Measurements from ENCODE around the gene LCOR.
"Not testable (repeated sequence)": the region's sequence is repeated elsewhere in the genome, so short reads cannot be mapped to it uniquely, and the experiment has no call there.

The LCOR gene

DNA sequence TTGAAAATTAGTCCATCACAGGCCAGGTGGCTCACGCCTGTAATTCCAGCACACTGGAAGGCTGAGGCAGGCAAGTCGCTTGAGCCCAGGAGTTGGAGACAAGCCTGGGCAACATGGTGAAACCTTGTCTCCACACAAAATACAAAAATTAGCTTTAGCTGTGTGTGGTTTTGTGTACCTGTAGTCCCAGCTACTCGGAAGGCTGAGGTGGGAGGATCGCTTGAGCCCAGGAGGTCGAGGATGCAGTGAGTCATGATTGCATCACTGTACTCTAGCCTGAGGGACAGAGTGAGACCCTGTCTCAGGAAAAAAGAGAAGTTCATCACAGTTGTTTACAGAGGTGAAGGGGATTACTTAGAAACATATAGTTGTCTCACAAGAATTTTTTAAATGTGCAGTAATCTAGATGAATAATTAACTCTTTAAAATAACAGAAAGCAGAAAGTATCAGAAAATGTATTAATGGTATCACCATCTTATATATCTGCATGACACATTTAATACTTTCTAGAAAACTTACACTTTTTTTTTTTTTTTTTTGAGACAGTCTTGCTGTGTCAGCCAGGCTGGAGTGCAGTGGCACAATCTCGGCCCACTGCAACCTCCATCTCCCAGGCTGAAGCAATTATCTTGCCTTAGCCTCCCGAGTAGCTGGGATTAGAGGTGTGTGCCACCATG, 8.9 kb downstream of the LCOR start:
- no peak for DNase-seq

DNA sequence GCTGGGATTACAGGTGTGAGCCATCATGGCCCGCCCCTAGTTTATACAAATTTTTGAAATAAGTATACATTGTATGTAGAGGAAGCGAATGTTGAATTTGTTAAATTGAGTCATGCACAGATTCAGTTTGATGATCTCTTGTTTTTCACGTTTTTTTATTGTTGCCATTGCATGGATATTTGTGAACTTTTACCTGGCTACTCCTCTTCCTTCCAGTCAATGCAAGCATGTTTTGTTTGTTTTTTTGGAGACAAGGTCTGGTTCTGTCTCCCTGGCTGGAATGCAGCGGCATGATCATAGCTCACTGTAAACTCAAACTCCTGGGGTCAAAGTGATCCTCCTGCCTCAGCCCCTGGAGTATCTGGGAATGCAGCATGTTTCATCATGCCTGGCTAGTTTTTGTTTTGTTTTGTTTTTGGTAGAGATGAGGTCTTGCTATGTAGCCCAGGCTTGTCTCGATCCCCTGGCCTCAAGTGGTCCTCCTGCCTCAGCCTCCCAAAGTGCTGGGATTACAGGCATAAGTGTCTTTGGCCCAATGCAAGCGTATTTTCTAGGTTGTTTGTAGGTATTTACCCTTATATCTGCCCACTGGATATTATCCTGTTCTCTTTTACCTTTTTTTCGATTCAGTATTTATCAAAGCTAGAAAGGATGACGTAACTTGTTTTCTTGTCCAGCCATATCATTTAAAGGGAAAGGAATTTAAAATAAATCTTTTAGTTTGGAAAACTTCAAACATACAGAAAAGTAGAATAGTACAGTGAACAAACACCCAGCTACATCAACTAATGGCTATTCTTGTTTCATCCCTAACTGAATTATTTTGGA, 11.0 kb downstream of the LCOR start:
- DNase-seq: no peak

DNA sequence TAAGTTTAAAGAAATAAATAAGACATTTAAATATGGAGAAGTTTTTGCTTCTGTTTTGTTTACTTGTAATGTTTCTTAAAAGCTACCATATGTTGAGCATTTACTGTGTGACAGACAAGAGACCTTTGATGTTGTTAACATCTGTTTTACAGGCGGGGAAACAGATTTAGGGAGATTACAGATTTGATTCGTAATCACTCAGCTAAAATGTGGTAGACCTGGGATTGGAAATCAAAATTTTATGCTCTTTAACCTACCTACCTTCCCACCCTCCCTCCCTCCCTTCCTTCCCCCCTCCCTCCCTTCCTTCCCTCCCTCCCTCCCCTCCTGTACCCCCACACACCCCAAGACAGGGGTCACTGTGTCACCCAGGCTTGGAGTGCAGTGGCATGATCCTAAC, 11.7 kb downstream of the LCOR start:
- no peak for DNase-seq

DNA sequence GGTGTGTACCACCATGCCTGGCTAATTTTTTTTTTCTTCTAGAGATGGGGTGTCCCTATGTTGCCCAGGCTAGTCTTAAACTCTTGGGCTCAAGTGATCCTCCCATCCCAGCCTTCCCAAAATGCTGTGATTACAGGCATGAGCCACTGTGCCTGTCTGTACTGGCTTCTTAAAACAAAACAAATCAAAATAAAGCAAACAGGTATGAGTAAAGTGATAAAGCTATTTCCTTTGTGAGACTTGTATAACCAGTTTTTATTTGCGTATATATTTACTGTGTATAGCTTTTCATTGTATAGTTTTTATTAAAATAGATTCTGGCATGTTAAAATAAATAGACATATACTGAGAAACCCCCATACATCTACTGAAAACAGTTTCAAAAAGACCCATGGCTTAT, 14.3 kb downstream of the LCOR start:
- DNase-seq: no peak

DNA sequence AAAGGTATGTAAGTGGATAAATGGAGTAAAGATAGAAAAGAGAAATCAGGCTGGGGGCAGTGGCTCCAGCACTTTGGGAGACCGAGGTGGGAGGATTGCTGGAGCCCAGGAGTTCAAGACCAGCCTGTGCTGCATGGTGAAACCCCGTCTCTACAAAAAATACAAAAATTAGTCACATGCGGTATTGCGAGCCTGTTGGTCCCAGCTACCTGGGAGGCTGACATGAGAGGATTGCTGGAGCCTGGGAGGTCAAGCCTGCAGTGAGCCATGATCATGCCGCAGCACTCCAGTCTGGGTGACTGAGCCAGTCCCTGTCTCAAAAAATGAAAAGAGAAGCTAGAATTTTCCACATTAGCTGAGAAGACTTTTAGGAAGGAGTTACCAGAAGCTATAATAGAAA, 14.8 kb downstream of the LCOR start:
- DNase-seq: no peak

DNA sequence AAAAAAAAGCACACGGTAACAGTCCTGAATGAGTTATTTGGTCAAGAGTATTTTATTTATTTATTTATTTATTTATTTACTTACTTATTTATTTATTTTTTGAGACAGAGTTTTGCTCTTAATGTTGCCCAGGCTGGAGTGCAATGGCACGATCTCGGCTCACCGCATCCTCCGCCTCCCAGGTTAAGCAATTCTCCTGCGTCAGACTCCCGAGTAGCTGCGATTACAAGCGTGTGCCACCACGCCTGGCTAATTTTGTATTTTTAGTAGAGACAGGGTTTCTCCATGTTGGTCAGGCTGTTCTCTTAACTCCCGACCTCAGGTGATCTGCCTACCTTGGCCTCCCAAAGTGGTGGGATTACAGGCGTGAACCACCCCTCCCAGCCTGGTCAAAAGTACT, 15.3 kb downstream of the LCOR start:
- DNase-seq: not testable (repeated sequence)

DNA sequence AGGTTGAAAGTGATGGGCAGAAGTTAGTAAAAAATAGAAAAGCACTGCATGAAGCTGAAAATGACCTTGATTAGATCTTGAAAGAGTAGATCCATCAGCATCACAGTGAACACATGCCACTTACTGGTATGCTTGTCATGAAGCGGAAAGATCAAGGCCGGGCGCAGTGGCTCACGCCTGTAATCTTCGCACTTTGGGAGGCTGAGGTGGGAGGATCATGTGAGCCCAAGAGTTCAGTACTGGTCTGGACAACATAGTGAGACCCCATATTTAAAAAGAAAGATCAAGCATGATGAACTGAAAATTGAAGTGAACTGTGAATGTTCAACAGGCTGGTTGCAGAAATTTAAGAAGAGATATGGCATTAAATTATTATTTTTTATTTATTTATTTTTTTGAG, 18.0 kb downstream of the LCOR start:
- DNase-seq: no peak

DNA sequence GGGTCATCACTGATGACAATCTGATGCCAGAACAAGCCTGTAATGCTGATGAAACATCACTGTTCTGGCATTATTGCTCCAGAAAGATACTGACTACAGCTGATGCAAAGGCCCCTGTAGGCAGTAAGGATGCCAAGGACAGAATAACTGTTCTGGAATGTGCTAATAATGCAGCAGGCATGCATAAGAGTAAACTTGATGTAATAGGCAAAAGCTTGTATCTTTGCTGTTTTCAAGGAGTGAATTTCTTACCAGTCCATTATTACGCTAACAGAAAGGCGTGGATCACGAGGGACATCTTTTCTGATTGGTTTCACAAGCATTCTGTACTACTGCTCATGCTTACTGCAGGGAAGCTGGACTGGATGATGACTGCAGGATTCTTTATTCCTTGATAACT, 18.7 kb downstream of the LCOR start:
- no peak for DNase-seq

DNA sequence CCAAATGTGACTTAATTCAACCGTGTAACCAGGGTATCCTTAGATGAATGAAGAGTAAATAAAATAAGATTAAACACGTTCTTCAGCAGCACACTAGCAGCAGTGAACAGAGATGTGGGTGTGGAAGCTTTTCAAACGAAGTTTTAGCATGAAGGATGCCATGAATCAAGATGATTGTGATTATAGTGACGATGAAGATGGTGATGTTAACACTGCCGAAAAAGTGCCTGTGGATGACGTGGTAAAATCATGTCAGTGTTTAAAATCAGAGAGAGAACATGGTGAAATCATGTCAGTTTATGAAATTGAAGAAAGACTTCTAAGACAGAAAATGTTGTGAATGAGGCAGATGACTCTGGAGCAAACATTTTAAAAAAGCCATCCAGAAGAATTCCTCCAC, 19.2 kb downstream of the LCOR start:
- no peak for DNase-seq

DNA sequence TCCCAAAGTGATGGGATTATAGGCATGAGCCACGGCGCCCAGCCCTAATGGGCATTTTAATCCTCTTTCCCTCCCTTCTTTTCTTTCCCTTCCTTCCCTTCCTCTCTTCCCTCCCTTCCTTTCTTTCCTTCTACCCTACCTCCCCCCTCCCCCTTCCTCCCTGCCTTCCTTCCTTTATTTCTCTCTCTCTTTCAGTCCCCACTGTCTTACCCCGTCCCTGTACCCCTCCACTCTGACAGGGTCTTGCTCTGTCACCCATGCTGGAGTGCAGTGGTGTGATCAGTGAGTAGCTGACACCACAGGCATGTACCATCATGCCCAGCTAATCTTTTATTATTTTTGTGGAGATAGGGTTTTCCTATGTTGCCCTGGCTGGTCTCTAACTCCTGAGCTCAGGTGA, 24.2 kb downstream of the LCOR start:
- no peak for DNase-seq

DNA sequence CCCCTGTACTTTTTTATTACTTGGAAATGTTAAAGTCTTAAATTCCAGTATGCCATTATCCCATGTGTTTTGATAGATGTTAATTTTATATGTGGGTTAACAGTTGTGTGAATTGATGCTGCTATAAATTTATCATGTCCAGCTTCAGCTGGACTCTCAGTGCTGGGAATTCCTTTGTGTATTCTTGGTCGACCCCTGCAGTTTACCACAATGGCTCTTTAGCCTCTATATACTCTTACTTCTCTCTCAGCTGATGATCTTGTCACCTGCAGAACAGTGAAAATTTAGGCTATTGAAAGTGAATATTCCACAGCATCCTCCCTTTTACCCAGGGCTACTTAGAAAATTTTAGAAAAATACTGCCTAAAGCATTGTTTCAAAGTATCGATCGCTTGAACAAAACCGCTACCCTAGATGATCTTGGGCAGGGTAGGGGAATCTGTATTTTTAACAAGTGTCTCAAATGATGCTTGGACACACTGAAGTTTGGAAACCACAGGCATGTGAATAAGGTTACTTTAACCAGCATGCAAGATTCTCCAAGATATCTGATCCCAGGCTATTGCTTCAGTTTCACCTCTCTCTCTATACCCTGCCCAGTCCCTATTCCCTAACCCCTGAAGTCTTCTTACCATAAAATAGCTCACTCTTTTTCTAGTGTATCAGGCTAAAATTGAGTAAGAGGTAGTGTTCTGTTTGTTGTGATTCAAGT, 25.4 kb downstream of the LCOR start:
- DNase-seq: no peak

DNA sequence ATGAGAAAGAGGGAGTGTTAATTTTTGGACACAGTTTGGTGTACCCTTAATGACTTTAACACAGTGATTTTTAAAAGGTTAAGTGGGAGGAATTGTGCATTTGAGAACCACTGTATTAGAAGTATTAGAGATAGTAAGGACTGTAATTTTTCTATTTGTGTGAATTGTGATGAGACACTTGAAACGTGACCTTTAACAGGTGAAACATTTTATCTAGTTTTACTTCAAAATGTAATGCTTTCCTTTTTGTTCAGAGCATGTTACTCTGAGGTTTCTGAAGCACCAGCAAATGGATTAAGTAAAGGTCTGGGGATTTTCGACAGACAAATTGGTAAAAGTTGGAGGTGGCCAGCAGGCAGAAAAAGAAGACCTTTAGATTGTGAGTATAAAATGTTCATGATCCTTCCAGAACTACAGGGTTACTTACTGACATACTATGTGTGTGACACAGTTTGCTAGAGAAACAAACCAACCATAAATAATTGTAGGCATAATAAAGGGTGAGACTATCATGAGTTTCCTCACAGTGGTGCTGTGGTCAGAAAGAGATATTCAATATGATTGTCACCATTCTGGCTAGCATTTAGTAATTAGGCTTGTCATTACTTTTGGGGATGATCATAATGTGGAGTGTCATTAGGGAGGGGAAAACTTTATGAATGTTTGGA, 26.1 kb downstream of the LCOR start:
- no peak for DNase-seq

DNA sequence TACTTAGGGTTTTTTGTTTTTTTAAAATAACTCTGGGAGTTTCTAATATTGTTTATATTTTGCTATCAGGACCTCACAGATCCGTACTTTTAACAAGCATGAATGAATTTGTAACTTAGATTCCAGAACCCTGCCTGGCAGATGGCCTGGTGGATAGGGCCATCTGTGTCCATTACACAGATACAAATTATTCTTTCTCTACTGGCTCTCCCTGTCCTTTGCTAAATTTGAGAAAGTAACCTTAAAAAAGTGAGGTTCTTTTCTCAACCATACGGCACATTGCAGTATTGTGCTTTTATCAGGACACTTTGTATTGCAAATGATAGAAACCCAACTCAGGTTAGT, 26.6 kb downstream of the LCOR start:
- no peak for DNase-seq

DNA sequence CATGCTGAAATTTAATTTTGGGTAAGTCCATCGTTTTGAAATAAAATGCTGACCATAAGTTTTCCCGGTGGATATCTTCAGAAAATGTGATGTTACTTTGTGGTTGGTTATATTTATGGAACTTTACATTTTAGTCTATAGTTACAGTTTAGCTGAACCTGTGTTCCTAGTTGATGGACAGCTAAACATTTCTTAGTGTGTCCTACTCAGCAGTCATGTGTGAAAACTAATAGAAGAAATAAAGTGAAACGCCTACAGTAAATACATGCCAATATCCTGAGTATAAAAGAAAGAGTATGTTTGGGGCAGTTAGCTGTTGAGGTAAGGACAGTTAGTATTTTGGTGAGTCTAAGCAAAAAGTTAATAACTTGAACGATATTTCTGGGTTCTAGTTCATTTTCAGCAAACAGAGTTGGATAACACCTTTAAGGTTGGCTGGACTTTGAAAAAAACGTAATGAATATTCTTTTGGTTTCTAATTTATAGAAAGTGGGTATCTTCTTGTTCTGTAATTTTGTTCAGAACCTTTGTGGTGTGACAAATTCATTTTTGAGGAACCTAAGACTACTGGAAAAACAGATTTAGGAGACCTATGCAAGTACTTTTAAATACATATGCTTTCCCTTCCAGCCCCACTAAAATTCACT, 28.7 kb downstream of the LCOR start:
- DNase-seq: no peak

DNA sequence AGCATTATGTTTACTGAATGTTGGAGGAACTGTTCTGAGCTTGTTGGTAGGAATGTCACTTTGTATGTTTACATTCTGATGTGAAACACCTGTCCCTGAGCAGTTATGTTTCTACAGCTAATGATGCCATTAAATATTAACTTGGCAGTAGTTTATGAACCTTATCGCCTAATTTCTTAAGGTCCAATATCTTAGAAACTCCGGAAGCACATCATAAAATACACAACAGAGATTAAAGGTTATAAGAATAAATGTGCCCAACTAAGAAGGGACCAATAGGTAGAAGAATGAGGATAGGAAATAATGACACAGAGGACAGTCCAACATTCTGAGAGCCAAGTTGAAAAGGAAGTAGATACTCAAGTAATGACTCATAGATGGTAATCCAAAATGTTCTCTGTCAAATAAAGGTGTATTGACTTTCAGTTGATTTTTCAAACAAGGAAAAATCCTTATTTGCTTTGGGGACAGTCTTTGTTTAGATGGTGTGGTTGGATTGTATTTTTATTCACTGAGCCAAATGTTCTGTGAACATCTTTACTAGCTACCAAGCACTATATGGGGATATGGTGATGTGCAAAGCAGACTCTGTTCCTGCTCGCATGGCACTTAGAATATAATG, 31.9 kb downstream of the LCOR start:
- DNase-seq: no peak

DNA sequence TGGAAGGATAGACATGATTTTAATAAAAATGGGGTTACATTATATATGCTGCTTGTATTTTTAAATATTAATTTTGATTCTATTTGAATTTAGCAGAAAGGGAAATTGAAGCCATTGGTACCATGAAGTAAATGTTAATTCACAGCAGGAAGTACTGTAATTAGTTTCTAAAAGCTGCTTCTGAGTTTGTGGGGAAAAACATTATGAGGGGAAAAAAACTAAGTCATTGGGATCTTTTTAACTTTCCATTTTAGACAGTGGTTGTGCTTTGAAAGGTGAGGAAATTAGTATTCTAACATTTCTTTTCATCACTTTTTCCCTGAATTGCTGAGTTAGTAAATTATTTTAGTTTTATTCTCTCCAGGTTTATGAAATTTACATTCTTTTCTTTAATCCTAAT, 41.0 kb downstream of the LCOR start:
- DNase-seq: no peak

DNA sequence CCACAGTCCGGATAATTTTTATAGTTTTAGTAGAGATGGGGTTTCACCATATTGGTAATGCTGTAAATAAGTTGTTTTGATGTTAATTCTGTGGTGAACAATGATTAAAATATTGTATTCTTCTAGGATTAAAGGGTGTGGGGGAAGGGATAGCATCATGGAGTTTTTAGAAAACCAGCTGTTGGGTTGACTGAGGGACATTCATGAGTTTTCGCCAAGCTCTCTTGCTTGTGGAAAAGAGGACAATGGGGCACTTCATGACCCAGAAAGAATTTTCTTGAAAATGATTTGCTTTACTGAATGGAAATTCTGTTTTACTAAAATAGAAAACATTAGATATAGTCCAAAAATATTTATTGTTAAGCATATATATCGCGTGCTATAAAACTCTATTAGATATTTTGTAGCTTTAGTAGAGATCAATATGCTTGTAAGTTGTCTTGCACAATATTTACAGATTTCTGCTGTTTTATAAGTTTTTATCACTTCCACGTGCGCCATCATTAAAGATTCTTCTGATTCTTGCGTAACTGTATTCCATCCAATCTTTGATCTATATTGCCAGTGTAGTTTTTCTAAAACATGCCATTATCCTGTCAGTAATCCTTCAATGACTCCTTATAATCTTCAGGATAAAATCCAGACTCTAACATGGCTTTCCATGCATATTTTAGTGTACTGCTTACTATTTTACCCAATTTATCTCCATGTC, 41.8 kb downstream of the LCOR start:
- no peak for DNase-seq

DNA sequence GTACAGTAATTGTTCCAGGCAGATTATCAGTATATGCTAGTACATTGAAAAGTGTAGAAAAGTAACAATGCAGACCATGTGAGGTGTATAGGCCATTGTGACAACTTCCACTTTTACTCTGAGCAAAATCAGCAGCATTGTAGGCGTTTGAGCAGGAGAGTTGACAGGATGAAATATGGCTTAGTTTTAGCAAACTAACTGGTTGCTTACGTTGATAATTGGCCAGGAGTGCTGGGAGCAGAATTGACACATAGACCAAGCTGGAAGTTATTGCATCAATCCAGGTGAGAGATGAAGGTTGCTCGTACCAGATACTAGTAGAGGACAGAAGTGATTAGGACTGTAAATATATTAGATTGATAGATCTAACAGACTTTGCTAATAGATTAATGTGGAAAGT, 46.0 kb downstream of the LCOR start:
- DNase-seq: no peak

DNA sequence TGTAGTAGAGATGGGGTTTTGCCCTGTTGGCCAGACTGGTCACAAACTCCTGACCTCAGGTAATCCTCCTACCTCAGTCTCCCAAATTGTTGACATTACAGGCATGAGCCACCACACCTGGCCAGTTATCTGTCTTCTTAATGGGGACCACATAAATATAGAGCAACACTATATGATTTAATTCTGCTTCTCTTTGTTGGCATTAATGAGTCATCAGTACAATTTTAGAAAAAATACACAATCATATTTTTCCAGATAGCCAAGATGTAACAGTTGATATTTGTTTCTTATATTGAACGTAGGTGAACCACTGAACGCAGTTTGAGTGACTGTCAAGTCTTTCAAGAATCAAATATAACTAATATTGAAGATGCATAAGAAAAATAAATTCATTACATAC, 48.5 kb downstream of the LCOR start:
- no peak for DNase-seq

DNA sequence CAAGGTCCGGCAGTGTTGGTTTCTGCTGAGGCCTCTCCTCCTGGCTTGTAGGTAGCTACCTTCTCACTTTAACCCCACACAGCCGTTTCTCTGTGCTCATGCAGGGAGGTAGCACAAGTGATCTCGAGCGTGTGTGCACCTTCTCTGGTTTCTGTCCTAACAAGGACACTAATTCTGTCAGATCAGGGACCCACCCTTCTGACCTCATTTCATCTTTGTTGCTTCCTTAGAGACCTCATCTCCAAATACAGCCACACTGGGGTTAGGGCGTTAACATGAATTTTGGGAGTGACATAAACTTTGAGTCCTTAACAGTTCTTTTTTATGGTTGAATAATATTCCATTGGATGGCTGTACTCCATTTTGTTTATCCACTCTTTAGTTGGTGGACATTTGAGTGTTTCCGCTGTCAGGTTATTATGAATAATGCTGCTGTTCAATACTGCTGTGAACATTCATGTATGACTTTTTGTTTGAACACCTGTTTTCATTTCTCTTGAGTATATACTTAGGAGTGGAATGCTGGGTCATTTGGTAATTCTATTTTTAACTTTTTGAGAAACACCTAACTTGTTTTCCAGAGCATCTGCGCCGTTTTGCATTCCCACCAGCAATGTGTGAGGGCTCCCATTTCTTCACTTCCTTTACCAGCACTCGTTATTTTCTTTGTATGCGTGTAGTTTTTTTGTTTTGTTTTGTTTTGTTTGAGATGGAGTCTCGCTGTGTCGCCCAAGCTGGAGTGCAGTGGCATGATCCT, 57.5 kb downstream of the LCOR start:
- DNase-seq: no peak

DNA sequence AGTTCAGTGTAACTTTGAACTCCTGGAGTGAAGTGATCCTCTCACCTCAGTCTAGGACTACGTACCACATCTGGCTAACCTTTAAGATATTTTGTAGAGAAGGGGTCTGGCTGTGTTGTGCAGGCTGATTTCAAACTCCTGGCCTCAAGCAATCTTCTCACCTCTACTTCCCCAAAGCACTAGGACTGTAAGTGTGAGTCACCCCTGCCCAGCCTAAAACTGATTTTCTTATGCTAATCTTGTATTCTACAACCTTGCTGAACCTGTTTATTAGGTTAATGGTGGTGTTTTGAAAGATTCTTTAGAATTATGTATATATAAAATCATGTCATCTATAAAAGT, 58.0 kb downstream of the LCOR start:
- DNase-seq: no peak

Measured in activated naive CD4-positive, alpha-beta T cell treated with Interleukin-2 at 50 U/mL for 16 hours (primary cell).